DND-41 (cell line): ENCODE measurements around the gene GRM7.

ENCODE experiments used
- ATAC-seq: fragments of 200-7000 bp; cut with Tn5 transposase; 3 replicates; pipeline ENCODE4 v1.9.1; 2021; ENCODE audit warnings: low read depth; ENCODE audit not compliant: insufficient read depth
- DNase-seq: peaks from one replicate; pipeline ENCODE4 v3.0.0-alpha.2; 2020
- H2AFZ ChIP-seq: 2 replicates; pipeline ENCODE4 v1.6.0; 2012; ENCODE audit warnings: low read depth, low read length
- H3K27ac ChIP-seq: 2 replicates; pipeline ENCODE4 v1.5.1; 2012; ENCODE audit warnings: low read length, inconsistent platforms
- H3K27me3 ChIP-seq: fragments of 200-600 bp; sonication (generic); 2 replicates; pipeline ENCODE4 v1.6.0; 2012; ENCODE audit warnings: low read length, mild to moderate bottlenecking, inconsistent platforms; ENCODE audit not compliant: insufficient read depth, poor library complexity
- H3K36me3 ChIP-seq: 2 replicates; pipeline ENCODE4 v1.5.1; 2012; ENCODE audit warnings: low read length, inconsistent platforms; ENCODE audit not compliant: insufficient read depth
- H3K4me1 ChIP-seq: 2 replicates; pipeline ENCODE4 v1.5.1; 2012; ENCODE audit warnings: mild to moderate bottlenecking, low read length; ENCODE audit not compliant: insufficient read depth
- H3K4me2 ChIP-seq: 2 replicates; pipeline ENCODE4 v1.6.0; 2012; ENCODE audit warnings: mild to moderate bottlenecking, moderate library complexity, low read length, inconsistent platforms; ENCODE audit not compliant: insufficient read depth
- H3K4me3 ChIP-seq, 2 experiments: fragments of 200-600 bp in 1 of 2; shearing (Covaris generic) in 1 of 2; 2 replicates each; pipeline ENCODE4 v1.5.1; 2012 to 2016; ENCODE audit warnings: inconsistent platforms in 2 of 2, low read length in 2 of 2, mild to moderate bottlenecking in 2 of 2, low read depth in 1 of 2, moderate library complexity in 1 of 2
- H3K79me2 ChIP-seq: 2 replicates; pipeline ENCODE4 v1.6.0; 2012; ENCODE audit warnings: low read length, inconsistent platforms; ENCODE audit not compliant: insufficient read depth
- H3K9ac ChIP-seq: 2 replicates; pipeline ENCODE4 v1.6.0; 2012; ENCODE audit warnings: low read depth, mild to moderate bottlenecking, inconsistent platforms, low read length, moderate library complexity
- H3K9me3 ChIP-seq: 2 replicates; pipeline ENCODE4 v1.5.1; 2012; ENCODE audit warnings: low read length, moderate library complexity, mild to moderate bottlenecking, inconsistent platforms; ENCODE audit not compliant: insufficient read depth, severe bottlenecking
- H4K20me1 ChIP-seq: 2 replicates; pipeline ENCODE4 v1.6.0; 2012; ENCODE audit warnings: low read length; ENCODE audit not compliant: insufficient read depth
- EZH2 ChIP-seq: IDR thresholded peaks from 3 replicates; pipeline ENCODE4 v1.6.1; 2012; ENCODE audit warnings: borderline replicate concordance, low read depth, mild to moderate bottlenecking, moderate library complexity, low read length, inconsistent platforms; ENCODE audit not compliant: severe bottlenecking
- TF ChIP-seq, protein P1 (sequence below): IDR thresholded peaks from 2 replicates; pipeline ENCODE4 v1.5.1; 2012; ENCODE audit warnings: borderline replicate concordance, low read length, moderate library complexity, mild to moderate bottlenecking; ENCODE audit not compliant: poor library complexity, severe bottlenecking; ENCODE audit errors: extremely low read depth

Gene GRM7

DNA sequence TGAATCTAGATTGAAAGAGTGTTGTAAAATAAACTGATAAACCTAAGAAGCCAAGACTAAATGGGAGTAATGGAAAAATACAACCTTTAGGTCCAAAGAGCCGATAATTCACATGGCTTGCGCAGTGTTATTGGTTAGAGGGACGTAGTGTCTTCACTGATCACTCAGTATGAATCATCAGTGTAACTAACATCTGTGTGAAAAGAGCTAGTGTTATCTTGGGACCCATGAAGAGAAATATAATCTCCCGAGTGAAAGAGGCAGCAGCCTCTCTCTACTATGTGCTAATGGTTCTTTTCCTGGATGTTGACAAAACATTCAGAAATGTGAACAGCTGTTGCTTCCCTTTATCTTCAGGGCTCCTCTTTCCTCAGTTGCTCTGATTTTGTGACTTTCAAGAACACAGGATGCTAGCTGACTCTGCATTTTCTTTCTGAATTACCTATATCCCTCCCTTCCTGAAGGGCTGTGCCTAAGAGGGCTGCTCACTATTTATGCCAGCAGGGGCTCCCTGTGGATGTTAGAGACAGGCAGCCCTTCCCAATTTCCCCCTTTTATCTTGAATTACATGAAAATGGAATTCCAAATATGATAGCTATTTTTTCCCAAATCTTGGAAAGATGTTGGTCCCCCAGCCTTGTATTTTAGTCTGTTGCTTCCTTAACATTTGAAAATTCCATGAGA is 128.8 kb downstream of the GRM7 start:
- H3K4me1 ChIP-seq, result no peaks in the 10 kb centered on the region
- H4K20me1 ChIP-seq, result no peaks in the 10 kb centered on the region
- DNase-seq (no peak), ATAC-seq (no peak)
- H3K27ac ChIP-seq, result no peak overlapping the region
- no peaks in the 10 kb centered on the region for H3K36me3 ChIP-seq
- H3K4me3 ChIP-seq, result no peak overlapping the region
- no peaks in the 10 kb centered on the region for H3K9me3 ChIP-seq
- H3K4me2 ChIP-seq, result no peak overlapping the region
- TF ChIP-seq EZH2, result no peak
- H3K9ac ChIP-seq, result no peak overlapping the region
- H2AFZ ChIP-seq, result no peak overlapping the region
- no peaks in the 10 kb centered on the region for H3K27me3 ChIP-seq
- H3K79me2 ChIP-seq, result no peaks in the 10 kb centered on the region

GRCh38 chr3:6994081-6994668 is 133.3 kb downstream of the GRM7 start:
- Histone ChIP-seq H3K27me3 (no peaks in the 10 kb centered on the region), H3K9ac (no peak overlapping the region), H3K27ac (no peak overlapping the region), H3K36me3 (no peaks in the 10 kb centered on the region), H3K4me3 (no peak overlapping the region), H3K4me1 (no peaks in the 10 kb centered on the region), H4K20me1 (no peaks in the 10 kb centered on the region), H3K79me2 (no peaks in the 10 kb centered on the region), H3K4me2 (no peak overlapping the region), H3K9me3 (no peaks in the 10 kb centered on the region), H2AFZ (no peak overlapping the region)
- DNase-seq (no peak), ATAC-seq (no peak)
- TF ChIP-seq, protein P1, sequence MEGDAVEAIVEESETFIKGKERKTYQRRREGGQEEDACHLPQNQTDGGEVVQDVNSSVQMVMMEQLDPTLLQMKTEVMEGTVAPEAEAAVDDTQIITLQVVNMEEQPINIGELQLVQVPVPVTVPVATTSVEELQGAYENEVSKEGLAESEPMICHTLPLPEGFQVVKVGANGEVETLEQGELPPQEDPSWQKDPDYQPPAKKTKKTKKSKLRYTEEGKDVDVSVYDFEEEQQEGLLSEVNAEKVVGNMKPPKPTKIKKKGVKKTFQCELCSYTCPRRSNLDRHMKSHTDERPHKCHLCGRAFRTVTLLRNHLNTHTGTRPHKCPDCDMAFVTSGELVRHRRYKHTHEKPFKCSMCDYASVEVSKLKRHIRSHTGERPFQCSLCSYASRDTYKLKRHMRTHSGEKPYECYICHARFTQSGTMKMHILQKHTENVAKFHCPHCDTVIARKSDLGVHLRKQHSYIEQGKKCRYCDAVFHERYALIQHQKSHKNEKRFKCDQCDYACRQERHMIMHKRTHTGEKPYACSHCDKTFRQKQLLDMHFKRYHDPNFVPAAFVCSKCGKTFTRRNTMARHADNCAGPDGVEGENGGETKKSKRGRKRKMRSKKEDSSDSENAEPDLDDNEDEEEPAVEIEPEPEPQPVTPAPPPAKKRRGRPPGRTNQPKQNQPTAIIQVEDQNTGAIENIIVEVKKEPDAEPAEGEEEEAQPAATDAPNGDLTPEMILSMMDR, result peak; percentile 34
- no peak for TF ChIP-seq EZH2

DNA sequence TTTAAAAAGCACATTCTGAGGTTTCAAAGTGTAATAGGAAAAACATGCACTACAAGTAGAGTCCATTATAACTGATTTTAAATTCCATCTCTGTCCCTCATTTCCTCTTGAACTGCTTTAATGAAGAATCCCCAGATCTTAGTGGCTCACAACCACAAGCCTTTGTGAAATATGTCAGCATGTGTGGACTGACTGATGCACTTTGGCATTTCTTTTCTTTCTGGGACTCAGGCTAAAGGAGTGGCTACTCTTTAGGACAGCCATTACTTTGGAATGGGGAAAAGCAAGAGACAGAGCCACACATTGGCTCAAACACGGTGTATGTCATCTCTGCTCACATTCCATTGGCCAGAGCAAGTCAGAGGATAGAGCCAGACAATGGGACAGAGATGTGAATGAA is 139.6 kb downstream of the GRM7 start:
- Histone ChIP-seq H3K79me2 (no peaks in the 10 kb centered on the region), H4K20me1 (no peaks in the 10 kb centered on the region), H2AFZ (no peak overlapping the region), H3K27me3 (no peaks in the 10 kb centered on the region), H3K9me3 (no peaks in the 10 kb centered on the region), H3K4me1 (no peaks in the 10 kb centered on the region), H3K4me2 (no peak overlapping the region), H3K4me3 (no peak overlapping the region), H3K27ac (no peak overlapping the region), H3K36me3 (no peaks in the 10 kb centered on the region), H3K9ac (no peak overlapping the region)
- TF ChIP-seq, protein P1, result no peak
- no peak for TF ChIP-seq EZH2
- ATAC-seq (no peak), DNase-seq (no peak)

GRCh38 chr3:7001370-7001769 is 140.5 kb downstream of the GRM7 start:
- Histone ChIP-seq H2AFZ (no peak overlapping the region), H4K20me1 (no peaks in the 10 kb centered on the region)
- DNase-seq, result no peak

More at GRCh38 chr3:7001370-7001769, 140.5 kb downstream of the GRM7 start:
- Histone ChIP-seq H3K27me3 (no peaks in the 10 kb centered on the region), H3K4me3 (no peak overlapping the region), H3K36me3 (no peaks in the 10 kb centered on the region), H3K9me3 (no peaks in the 10 kb centered on the region), H3K79me2 (no peaks in the 10 kb centered on the region), H3K9ac (no peak overlapping the region), H3K4me2 (no peak overlapping the region), H3K27ac (no peak overlapping the region), H3K4me1 (no peaks in the 10 kb centered on the region)
- TF ChIP-seq, protein P1, result no peak
- no peak for TF ChIP-seq EZH2
- no peak for ATAC-seq
